Panc1 (cell line): ENCODE data around the gene SCARF2. TPM values are rescaled to one million over a fixed set of nuclear protein-coding genes. Genes with fewer than 3 reads are reported as not detected.

Source experiments
- ATAC-seq: fragments of 200-7000 bp; cut with Tn5 transposase; 2 replicates; pipeline ENCODE4 v1.9.1; 2020; ENCODE audit warnings: mild to moderate bottlenecking, moderate library complexity
- BruUV-seq: library from RNA; stranded (reverse); fragments of 400-500 nt; replicated peaks from 2 replicates; lab custom pipeline; 2021; lab: Mats Ljungman, UMichigan
- CTCF ChIA-PET: fragments of 300-600 bp; sonication (Branson Sonifier 250); formaldehyde crosslinking; loops from one replicate; lab custom pipeline; 2022; ENCODE audit warnings: antibody characterized with exemption; lab: Charles Lee
- POLR2A ChIA-PET: fragments of 300-600 bp; sonication (Branson Sonifier 250); formaldehyde crosslinking; loops from one replicate; lab custom pipeline; 2022; ENCODE audit warnings: antibody characterized with exemption; lab: Charles Lee
- DNase-seq: peaks from one replicate; pipeline ENCODE4 v3.0.0-alpha.2; 2010; ENCODE audit warnings: low read depth, low spot score
- H3K27ac ChIP-seq: 2 replicates; pipeline ENCODE4 v1.5.1; 2011; ENCODE audit warnings: mild to moderate bottlenecking, low read length, inconsistent platforms
- H3K27me3 ChIP-seq: fragments of 200-500 bp; sonication (Bioruptor generic); 2 replicates; pipeline ENCODE4 v1.6.0; 2014; ENCODE audit warnings: low read length, inconsistent platforms; ENCODE audit not compliant: control insufficient read depth, insufficient read depth
- H3K36me3 ChIP-seq: fragments of 200-500 bp; sonication (Bioruptor generic); 2 replicates; pipeline ENCODE4 v1.5.1; 2014; ENCODE audit warnings: inconsistent platforms, mild to moderate bottlenecking, low read length, moderate library complexity; ENCODE audit not compliant: control insufficient read depth, insufficient read depth
- H3K4me1 ChIP-seq: 2 replicates; pipeline ENCODE4 v1.5.1; 2011; ENCODE audit warnings: inconsistent platforms, mild to moderate bottlenecking, low read length, moderate library complexity; ENCODE audit not compliant: control insufficient read depth, insufficient read depth
- H3K4me3 ChIP-seq, 2 experiments: 2 replicates each; pipeline ENCODE4 v1.5.1; 2011 to 2012; ENCODE audit warnings: low read depth in 2 of 2, low read length in 2 of 2, mild to moderate bottlenecking in 2 of 2, inconsistent platforms in 1 of 2, moderate library complexity in 1 of 2
- H3K9me3 ChIP-seq: fragments of 200-500 bp; sonication (Bioruptor generic); 2 replicates; pipeline ENCODE4 v1.5.1; 2014; ENCODE audit warnings: low read depth, mild to moderate bottlenecking, inconsistent platforms, low read length, moderate library complexity; ENCODE audit not compliant: control insufficient read depth, insufficient read depth
- POLR2AphosphoS5 ChIP-seq: IDR thresholded peaks from 2 replicates; pipeline ENCODE4 v1.6.1; 2012; ENCODE audit warnings: mild to moderate bottlenecking, low read depth, low read length, moderate library complexity
- SIN3A ChIP-seq: IDR thresholded peaks from 2 replicates; pipeline ENCODE4 v1.6.1; 2012; ENCODE audit warnings: low read depth, mild to moderate bottlenecking, low read length, moderate library complexity, borderline replicate concordance; ENCODE audit not compliant: insufficient read depth
- TCF7L2 ChIP-seq: IDR thresholded peaks from 2 replicates; pipeline ENCODE4 v1.6.1; 2011; ENCODE audit warnings: mild to moderate bottlenecking, low read depth, low read length, inconsistent platforms
- in situ Hi-C: cut with HindIII; loops from 2 replicates; pipeline ENCODE4 v1.10.0; 2016; ENCODE audit warnings: low sequenced_read_pairs, low pct_unique_long_range_greater_than_20kb
- intact Hi-C: fragments of 100-400 bp; cut with micrococcal nuclease; formaldehyde crosslinking; loops from one replicate; pipeline ENCODE4 v1.10.0; 2022; ENCODE audit not compliant: unreplicated experiment
- total RNA-seq: library from RNA; stranded (reverse); gene quantifications from one replicate; pipeline ENCODE4 v1.2.1, GENCODE V29; 2021; ENCODE audit not compliant: unreplicated experiment
- TF ChIP-seq, protein P1 (sequence below), 2 experiments: IDR thresholded peaks; 2 replicates each; pipeline ENCODE4 v1.6.1; 2011 to 2012; ENCODE audit warnings: low read depth in 2 of 2, control low read depth in 1 of 2, low read length in 1 of 2, mild to moderate bottlenecking in 1 of 2, moderate library complexity in 1 of 2; ENCODE audit not compliant: insufficient read depth in 1 of 2
- TF ChIP-seq, protein P2 (sequence below): fragments of 450-650 bp; IDR thresholded peaks from 2 replicates; pipeline ENCODE4 v1.5.1; 2017; ENCODE audit warnings: mild to moderate bottlenecking

The SCARF2 gene
- total RNA-seq, 1 experiment from 2014 or later, result 3.2 TPM

DNA sequence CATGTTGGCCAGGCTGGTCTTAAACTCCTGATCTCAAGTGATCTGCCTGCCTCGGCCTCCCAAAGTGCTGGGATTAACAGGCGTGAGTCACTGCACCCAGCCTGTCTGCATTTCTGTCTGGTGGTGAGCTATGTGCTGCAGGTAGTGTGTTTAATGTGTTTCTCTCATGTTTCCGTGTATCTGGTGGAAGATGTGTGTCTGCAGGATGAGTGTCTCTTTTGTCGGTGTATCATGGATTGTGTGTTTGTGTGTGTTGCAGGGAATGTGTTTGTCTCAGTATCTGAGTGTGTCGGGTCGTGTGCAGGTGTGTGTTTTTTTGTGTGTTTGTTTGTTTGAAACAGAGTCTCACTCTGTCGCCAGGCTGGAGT, 16.1 kb downstream of the SCARF2 start:
- no peaks in the 10 kb centered on the region for H3K27me3 ChIP-seq
- no peak overlapping the region for H3K4me3 ChIP-seq
- POLR2A ChIA-PET, result no interaction called here
- CTCF ChIA-PET, result no interaction called here
- intact Hi-C loops, result no loop called here
- H3K4me1 ChIP-seq, result no peaks in the 10 kb centered on the region; the same call in 1 of the 2 replicates
- no peak for DNase-seq
- ATAC-seq, result no peak
- TF ChIP-seq SIN3A, result no peak
- TF ChIP-seq POLR2AphosphoS5, result no peak
- TF ChIP-seq, protein P1, sequence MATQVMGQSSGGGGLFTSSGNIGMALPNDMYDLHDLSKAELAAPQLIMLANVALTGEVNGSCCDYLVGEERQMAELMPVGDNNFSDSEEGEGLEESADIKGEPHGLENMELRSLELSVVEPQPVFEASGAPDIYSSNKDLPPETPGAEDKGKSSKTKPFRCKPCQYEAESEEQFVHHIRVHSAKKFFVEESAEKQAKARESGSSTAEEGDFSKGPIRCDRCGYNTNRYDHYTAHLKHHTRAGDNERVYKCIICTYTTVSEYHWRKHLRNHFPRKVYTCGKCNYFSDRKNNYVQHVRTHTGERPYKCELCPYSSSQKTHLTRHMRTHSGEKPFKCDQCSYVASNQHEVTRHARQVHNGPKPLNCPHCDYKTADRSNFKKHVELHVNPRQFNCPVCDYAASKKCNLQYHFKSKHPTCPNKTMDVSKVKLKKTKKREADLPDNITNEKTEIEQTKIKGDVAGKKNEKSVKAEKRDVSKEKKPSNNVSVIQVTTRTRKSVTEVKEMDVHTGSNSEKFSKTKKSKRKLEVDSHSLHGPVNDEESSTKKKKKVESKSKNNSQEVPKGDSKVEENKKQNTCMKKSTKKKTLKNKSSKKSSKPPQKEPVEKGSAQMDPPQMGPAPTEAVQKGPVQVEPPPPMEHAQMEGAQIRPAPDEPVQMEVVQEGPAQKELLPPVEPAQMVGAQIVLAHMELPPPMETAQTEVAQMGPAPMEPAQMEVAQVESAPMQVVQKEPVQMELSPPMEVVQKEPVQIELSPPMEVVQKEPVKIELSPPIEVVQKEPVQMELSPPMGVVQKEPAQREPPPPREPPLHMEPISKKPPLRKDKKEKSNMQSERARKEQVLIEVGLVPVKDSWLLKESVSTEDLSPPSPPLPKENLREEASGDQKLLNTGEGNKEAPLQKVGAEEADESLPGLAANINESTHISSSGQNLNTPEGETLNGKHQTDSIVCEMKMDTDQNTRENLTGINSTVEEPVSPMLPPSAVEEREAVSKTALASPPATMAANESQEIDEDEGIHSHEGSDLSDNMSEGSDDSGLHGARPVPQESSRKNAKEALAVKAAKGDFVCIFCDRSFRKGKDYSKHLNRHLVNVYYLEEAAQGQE (IDR thresholded peaks at IDR 0.05; ENCODE audit: insufficient read depth in 1 of 2, low read depth in 2 of 2, low read length in 1 of 2), result no peak
- TF ChIP-seq, protein P2, sequence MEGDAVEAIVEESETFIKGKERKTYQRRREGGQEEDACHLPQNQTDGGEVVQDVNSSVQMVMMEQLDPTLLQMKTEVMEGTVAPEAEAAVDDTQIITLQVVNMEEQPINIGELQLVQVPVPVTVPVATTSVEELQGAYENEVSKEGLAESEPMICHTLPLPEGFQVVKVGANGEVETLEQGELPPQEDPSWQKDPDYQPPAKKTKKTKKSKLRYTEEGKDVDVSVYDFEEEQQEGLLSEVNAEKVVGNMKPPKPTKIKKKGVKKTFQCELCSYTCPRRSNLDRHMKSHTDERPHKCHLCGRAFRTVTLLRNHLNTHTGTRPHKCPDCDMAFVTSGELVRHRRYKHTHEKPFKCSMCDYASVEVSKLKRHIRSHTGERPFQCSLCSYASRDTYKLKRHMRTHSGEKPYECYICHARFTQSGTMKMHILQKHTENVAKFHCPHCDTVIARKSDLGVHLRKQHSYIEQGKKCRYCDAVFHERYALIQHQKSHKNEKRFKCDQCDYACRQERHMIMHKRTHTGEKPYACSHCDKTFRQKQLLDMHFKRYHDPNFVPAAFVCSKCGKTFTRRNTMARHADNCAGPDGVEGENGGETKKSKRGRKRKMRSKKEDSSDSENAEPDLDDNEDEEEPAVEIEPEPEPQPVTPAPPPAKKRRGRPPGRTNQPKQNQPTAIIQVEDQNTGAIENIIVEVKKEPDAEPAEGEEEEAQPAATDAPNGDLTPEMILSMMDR, result no peak
- no peak for TF ChIP-seq TCF7L2
- in situ Hi-C loops, result no loop called here
- no peaks in the 10 kb centered on the region for H3K9me3 ChIP-seq
- H3K36me3 ChIP-seq, result no peaks in the 10 kb centered on the region
- BruUV-seq, result no TSS peak
- H3K27ac ChIP-seq, result no peak overlapping the region

DNA sequence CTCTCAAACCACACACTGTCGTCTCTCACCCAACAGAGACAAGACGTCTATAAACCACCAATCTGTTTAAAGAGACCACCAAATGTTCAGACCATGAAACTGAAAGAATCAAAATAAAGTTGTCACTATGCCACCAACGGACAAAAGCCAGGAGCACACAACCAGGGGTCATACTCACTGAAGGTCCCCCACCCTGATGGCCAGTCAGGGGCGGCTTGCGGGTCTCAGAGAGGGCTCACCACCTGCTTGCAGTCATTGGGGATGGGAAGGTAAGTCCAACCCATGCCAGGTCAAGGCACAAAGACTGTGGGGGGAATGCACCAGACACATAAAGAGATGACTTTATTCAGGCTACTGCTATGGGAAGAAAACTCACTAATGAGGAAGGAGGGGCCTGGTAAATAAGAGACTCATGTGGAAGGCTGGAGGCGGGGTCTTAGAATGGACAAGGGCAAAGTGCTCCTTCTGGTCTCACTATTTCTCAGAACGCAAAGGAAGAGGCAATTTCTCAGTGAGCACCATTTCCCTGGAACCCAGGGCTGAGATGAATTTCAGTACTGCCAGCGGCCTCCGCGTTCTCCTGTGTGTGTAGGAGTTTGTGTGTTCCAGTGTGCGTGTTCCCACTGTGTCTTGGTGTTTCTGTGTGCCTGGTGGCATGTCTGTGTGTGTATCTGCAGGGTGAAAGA, 17.3 kb downstream of the SCARF2 start:
- Histone ChIP-seq H3K27me3 (no peaks in the 10 kb centered on the region), H3K9me3 (no peaks in the 10 kb centered on the region), H3K4me1 (no peaks in the 10 kb centered on the region; the same call in 1 of the 2 replicates), H3K36me3 (no peaks in the 10 kb centered on the region), H3K4me3 (no peak overlapping the region), H3K27ac (no peak overlapping the region)
- TF ChIP-seq SIN3A, result no peak
- TF ChIP-seq, protein P2, result no peak
- POLR2A ChIA-PET, result no interaction called here
- ATAC-seq (no peak), DNase-seq (no peak)
- intact Hi-C loops (no loop called here), in situ Hi-C loops (no loop called here)
- CTCF ChIA-PET, result no interaction called here
- BruUV-seq, result no TSS peak
